ENCODE results near the gene SLC12A5. TPM values are rescaled to one million over a fixed set of nuclear protein-coding genes. Genes with fewer than 3 reads are reported as not detected.

Gene SLC12A5
- total and polyA plus RNA-seq, 2 of the 4 experiments (the other 2 are of a cell fraction) = 2.2 TPM; not detected in 1

- no peak overlapping the region for H4K5ac ChIP-seq (ENCODE audit: low read depth, low read length)
- no peak overlapping the region for H2AK9ac ChIP-seq (replicated peaks; ENCODE audit: low read depth, low read length, poor library complexity)
- H4K20me1 ChIP-seq (ENCODE audit: insufficient read depth, low read length) = peaks cover 22% of the 10 kb centered on the region
- no peak overlapping the region for H3K4me2 ChIP-seq (ENCODE audit: low read depth, low read length)
- H3K9ac ChIP-seq (ENCODE audit: low read depth, low read length) = no peak overlapping the region
- no peak overlapping the region for H3K23ac ChIP-seq (ENCODE audit: low read depth, low read length)
- TF ChIP-seq RAD21 (IDR thresholded peaks at IDR 0.05; ENCODE audit: low read length) (no peak), MAFK (IDR thresholded peaks at IDR 0.05; ENCODE audit: low read depth, low read length) (no peak), MXI1 (IDR thresholded peaks at IDR 0.05; ENCODE audit: borderline replicate concordance, low read depth, low read length) (no peak), POLR2A (IDR thresholded peaks at IDR 0.05; ENCODE audit: low read depth, low read length) (no peak), USF2 (IDR thresholded peaks at IDR 0.05; ENCODE audit: low read depth, low read length) (no peak), CHD1 (IDR thresholded peaks at IDR 0.05; ENCODE audit: low read depth, low read length) (no peak), MAZ (IDR thresholded peaks at IDR 0.05; ENCODE audit: borderline replicate concordance, low read depth, low read length) (no peak), CTCF (conservative IDR thresholded peaks at IDR 0.05; ENCODE audit: low read depth, low read length) (no peak), BHLHE40 (IDR thresholded peaks at IDR 0.05; ENCODE audit: low read depth, low read length) (no peak), SMC3 (IDR thresholded peaks at IDR 0.05; ENCODE audit: low read depth, low read length) (no peak), RCOR1 (IDR thresholded peaks at IDR 0.05; ENCODE audit: insufficient replicate concordance, low read length) (no peak), NFE2L2 (IDR thresholded peaks at IDR 0.05; ENCODE audit: low read depth, low read length) (no peak), FOS (IDR thresholded peaks at IDR 0.05; ENCODE audit: low read depth, low read length) (no peak), CEBPB (IDR thresholded peaks at IDR 0.05; ENCODE audit: low read depth, low read length) (no peak), ELK1 (IDR thresholded peaks at IDR 0.05; ENCODE audit: borderline replicate concordance, low read depth, low read length) (no peak), RFX5 (IDR thresholded peaks at IDR 0.05; ENCODE audit: low read depth, low read length) (no peak)
- H3K9me3 ChIP-seq (ENCODE audit: control insufficient read depth, insufficient read depth, low read length) = no peaks in the 10 kb centered on the region
- intact Hi-C loops (cut with micrococcal nuclease) (no loop called here), in situ Hi-C loops (cut with MboI; ENCODE audit: low sequenced_read_pairs) (no loop called here), dilution Hi-C loops (cut with HindIII; ENCODE audit: low sequenced_read_pairs, unreplicated experiment) (no loop called here)
- peaks cover 60% of the 10 kb centered on the region for H3K36me3 ChIP-seq (ENCODE audit: control insufficient read depth, insufficient read depth, low read length)
- no peak overlapping the region for H3K4me3 ChIP-seq (ENCODE audit: insufficient read depth, low read depth, low read length)
- no peak overlapping the region for H4K8ac ChIP-seq (ENCODE audit: low read depth in 2 of 2, low read length in 2 of 2)
- no peak overlapping the region for H3K56ac ChIP-seq (ENCODE audit: extremely low read depth, insufficient read depth, low read length)
- H2BK15ac ChIP-seq (ENCODE audit: low read depth, low read length) = no peak overlapping the region
- no peak overlapping the region for H2BK20ac ChIP-seq (ENCODE audit: low read depth, low read length)
- POLR2A ChIA-PET (ENCODE audit: unreplicated experiment) = no interaction called here
- H3K4me1 ChIP-seq (ENCODE audit: control insufficient read depth, insufficient read depth, low read length) = no peaks in the 10 kb centered on the region
- no peak overlapping the region for H2AK5ac ChIP-seq (ENCODE audit: low read depth, low read length)
- H3K79me1 ChIP-seq (ENCODE audit: low read depth in 1 of 2, low read length in 2 of 2) = peaks cover 0 to 11% of the 10 kb centered on the region in 2 experiments; a peak in 3 of 4 replicates
- H3K14ac ChIP-seq (replicated peaks; ENCODE audit: low read depth, low read length) = no peak overlapping the region
- no peak overlapping the region for H2AFZ ChIP-seq (replicated peaks; ENCODE audit: low read length, poor library complexity)
- no peak overlapping the region for H2BK120ac ChIP-seq (ENCODE audit: low read depth, low read length)
- BruUV-seq (replicated peaks) = no TSS peak
- H3K9me1 ChIP-seq (ENCODE audit: insufficient read depth, low read length) = peaks cover 3% of the 10 kb centered on the region
- ATAC-seq (ENCODE audit: low read depth) (no peak), DNase-seq (no peak)
- WGBS, 2 experiments (ENCODE audit: extremely low coverage in 2 of 2, insufficient read length in 1 of 2) = 94% methylated on average over 2 of the region's 9 CpGs; no CpG with 5 or more reads in 1 of the 2 experiments
- H2BK5ac ChIP-seq (ENCODE audit: low read depth, low read length, poor library complexity, severe bottlenecking) = no peak overlapping the region
- H3K18ac ChIP-seq (ENCODE audit: low read depth, low read length) = no peak overlapping the region
- H3K27ac ChIP-seq (ENCODE audit: insufficient read depth, low read length) = no peak overlapping the region
- no peaks in the 10 kb centered on the region for H3K27me3 ChIP-seq (ENCODE audit: control insufficient read depth, insufficient read depth, low read length)
- no peak overlapping the region for H3K4ac ChIP-seq (ENCODE audit: low read depth, low read length)
- CTCF ChIA-PET = no interaction called here
- H4K91ac ChIP-seq (ENCODE audit: insufficient read depth, low read depth, low read length) = no peak overlapping the region
Observed at GRCh38 chr20:46065006-46065405, 36.0 kb downstream of the SLC12A5 start.
